Activated naive CD4-positive, alpha-beta T cell (primary cell): ENCODE measurements around the gene ART1.

Experiments
- DNase-seq, 4 experiments: peaks; one replicate each; lab custom pipeline; 2025; lab: John Stamatoyannopoulos, UW

Gene ART1

DNA sequence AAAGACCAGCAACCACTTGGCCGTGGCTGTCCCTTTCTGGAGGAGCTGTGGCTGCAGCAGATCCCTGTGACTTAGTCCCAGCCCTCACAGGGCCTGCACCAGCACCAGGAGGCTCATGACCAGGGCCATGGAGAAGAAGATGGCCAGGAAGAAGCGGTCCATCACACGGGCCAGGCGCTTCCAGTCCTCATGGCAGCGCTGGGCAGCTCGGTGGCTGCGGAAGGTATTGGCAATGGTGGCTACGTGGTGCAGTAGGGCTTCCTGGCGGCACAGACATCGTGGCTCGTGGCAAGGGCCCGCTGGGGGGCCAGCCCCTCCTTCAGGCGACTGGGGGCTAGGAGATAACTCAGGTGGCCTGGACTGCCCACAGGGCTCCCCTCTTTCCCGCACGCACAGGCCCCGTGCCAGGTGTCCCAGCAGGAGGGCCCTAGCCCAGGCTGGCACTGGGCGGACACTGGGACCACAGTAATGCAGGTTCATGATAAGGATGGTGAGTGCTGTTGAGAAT, 21.1 kb downstream of the ART1 start:
- no peak for DNase-seq

DNA sequence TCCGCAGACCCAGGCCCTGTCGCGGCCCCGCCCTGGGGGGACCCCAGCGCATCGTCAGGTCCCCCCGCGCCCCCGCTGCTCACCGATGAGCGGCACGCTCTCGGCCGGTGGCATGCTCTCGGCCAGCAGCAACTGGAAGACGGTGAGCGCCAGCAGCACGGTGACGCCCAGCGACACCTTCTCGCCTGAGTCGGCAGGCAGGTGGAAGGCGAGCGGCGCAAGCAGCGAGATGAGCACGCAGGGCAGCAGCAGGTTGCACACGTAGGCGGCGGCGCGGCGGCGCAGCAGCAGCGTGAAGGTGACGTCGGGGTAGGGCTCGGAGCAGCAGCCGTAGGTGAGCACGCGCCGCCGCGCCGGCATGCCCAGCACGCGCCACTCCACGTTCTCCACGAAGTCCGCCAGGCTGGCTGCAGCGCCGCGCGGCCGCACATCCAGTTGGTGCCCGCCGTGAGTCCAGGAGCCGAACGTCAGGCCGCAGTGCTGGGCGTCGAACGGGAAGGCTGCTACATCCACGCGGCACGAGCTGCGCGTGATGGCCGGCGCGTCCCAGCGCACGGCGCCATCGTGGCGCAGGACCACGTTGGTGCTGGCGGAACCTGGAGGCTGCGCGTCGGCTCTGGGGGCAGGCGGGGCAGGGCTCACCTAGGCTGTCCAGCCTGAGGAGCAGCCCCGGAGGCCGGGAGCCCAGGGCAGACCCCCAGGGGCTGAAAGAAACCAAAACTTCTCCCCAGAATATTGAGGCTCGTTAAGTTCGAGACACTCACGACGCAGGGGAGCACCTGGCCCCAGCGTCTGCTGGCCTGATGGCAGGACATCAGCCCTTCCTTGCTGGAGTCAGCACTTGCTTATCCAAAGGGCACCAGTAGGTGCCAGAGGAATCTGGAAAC, 22.5 kb downstream of the ART1 start:
- DNase-seq: no peak

DNA sequence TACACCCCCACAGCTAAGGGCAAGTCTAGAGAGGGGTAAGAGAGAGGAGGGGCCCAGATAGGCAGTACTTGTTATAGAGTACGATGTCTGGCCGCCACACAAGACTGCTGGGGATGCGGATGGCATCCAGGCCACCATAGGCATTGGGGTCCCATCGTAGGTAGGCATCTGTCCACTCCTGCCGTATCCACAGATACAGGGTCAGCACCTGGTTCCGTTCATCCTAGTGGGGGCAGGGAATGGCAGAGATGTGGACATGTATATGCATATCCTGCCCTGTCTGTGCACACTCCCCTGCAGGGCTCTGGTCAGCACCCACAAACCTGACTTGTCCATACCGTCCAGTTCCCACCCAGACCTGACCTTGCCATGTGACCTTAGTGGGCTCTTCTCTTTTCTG, 24.2 kb downstream of the ART1 start:
- DNase-seq: no peak

DNA sequence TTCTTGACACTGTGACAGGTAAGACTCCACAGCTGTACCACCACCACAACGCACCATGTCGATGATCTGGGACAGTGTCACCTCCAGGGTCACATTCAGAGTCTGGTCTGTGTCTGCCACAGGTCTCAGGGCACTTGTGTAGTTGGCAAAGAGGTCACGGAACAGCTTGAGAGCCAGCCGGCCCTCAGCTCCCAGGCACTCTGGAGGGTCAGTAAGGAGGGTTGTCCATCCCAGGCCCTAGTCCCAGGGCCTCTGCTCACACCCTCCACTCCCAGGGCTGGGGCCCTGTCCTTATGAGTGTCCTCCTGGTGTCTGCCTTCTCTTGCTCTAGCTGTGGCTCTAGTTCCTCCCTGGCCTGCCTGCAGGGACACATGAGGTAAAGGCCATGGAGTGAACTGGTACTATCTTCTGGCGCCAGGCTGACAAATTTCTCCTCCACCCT, 24.8 kb downstream of the ART1 start:
- DNase-seq: no peak

DNA sequence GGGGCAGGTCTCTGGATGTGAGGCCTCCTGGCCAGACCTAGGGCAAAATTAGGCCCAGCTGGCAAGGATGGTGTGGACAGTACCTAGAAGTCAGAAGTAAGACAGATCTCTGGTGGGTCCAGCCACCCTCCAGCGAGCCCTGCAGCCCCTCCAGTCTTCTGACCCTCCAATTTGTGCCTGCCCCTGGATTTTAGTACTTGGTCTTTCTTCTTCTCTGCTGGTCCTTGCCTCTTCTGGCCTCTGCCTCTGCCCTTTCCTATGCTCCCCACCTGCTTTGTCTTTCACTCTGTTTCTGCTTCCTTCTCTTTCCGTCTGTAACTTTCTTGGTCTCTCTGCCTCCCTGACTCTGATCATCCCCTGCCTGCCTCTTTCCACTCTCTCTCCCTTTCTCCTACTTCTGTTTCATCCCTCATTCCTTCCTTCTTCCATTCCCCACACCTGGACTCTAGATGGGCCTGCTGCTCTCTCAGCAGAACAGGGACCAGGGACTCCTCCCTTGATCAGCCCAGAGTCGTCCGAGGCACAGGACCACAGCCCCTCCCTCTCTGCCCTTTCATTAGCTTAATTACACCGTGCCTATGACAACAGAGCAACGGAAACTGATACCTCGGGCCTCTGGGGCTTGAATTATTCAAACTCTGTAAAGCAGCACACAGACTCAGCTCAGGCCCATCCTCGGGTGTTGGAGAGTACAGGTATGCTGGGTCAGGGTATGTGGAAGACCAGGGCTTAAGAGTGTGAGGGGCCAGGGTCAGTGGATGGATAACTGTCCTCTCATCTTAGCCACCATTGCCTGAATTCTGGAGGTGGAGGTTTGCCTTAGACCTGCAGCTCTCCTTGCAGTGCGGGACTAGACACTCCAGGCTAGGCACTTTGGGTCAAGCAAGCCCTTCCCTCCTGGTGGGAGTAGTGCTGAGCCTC, 26.7 kb downstream of the ART1 start, which contains the start of gene CHRNA10:
Gene CHRNA10, minus strand, starts transcription at position 51 of the 921 bp plus-strand sequence. CDS start 72 bp downstream, outside the sequence.
- no peak for DNase-seq

DNA sequence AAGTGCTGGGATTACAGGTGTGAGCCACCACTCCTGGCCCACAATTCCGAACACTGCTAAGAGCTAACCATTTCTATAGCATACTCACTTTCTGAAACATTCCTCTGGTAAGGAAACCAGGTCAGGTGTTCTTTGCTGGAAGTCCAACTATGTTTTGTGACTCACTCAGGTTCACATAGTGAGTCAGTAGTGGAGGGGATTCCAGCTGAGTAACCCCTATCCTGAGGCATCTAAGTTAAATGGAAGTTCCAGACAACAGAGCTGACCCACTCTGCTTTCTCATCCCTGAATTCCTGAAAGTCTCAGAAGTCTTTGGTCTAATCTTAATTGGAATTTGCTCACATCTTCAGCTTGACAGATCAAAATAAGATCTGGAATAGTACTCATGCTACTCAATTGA, 29.3 kb downstream of the ART1 start:
- DNase-seq: no peak

DNA sequence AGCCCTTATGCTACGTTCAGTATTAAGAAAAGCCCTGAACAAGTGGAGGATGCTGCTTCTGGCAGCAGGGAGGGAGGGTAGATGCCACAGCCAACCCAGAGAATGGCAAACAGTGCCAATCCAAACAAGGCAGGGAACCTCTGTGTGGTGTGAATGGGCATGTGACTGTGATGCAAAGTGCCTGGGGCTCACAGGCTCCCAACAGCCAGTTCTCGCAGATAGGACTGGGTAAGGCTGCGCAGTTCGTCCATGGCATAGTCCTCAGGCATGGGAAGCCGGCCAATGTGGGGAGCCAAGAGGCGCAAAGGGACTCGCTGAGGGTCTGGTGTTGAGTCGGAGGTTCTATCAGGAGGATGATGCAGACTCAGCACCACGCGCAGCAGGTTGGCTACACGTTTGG, 31.0 kb downstream of the ART1 start:
- DNase-seq: no peak

DNA sequence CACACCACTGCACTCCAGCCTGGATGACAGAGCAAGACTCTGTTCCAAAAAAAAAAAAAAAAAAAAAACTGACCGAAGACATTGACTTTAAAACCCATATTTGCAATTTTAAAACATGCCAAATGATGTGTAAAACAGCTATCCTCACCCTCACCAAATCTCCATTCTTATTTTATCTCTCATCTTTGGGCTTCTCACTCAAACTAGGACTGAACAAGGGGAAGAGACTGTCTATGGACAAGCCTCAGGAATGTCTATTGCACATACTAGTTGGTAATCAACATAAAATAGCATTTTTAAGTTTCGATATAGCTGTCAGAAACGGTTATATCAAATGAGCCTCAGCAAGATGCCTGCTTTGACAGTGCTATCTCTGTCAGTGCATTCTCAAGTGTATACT, 34.1 kb downstream of the ART1 start:
- DNase-seq: no peak

DNA sequence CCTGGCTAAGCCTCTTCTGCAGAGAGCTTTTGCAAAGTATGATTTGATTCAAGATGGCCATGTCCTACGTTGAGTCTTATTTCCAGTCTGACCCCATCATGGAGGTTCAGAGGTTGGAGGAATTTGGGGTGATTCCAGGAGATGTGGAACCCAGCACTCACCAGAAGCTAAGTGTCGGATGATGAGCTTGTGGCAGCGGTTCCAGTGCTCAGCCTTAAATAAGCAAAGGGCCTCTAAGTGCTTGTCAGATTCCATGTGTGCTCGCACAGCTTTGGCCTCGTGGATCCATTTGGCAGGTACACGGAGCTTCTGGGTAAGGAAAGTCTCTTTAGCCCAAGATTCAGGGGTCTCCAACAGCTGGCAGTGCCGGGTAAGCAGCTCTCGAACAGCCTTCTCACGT, 38.1 kb downstream of the ART1 start:
- no peak for DNase-seq

DNA sequence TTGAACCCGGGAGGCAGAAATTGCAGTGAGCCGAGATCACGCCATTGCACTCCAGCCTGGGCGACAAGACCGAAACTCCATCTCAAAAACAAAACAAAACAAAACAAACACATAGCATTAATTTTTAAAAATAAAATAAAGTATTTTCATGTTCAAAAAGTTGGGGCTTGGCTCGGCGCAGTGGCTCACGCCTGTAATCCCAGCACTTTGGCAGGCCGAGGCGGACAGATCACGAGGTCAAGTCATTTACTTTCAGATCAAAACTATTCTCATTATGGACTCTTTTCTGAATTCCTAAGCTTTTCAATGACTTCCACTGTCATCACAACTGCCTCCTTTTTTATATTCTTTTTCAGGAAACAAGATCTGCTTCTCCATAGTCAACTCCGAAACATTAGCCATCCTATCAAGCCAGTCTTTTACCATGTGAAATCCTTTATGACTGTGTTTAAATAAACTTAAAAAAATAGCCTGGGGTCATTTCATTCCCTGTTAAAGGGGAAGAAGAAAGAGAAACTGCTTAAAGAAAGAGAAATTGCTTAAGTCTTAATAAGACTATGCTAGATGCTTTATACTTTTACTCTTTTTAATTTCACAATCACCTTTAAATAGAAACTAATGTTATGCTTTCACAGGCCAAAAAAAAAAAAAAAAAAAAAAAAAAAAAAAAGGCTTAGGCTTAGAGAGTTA, 39.3 kb downstream of the ART1 start:
- DNase-seq: no peak

DNA sequence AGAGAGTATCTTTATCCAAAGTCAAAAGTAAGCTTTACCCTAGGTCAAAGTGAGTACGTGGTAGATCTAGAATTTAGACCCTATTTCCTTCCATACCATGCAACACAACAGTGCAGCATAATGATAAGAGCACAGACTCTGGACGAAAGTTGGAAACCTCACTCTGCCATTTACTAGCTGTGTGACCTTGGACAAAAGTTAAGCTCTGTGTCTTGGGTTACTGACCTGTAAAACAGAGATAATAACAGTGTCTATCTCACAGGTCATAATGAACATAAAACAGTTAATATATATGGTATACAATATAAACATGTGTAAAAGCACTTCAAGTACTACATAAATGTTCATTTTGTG, 39.9 kb downstream of the ART1 start:
- no peak for DNase-seq

DNA sequence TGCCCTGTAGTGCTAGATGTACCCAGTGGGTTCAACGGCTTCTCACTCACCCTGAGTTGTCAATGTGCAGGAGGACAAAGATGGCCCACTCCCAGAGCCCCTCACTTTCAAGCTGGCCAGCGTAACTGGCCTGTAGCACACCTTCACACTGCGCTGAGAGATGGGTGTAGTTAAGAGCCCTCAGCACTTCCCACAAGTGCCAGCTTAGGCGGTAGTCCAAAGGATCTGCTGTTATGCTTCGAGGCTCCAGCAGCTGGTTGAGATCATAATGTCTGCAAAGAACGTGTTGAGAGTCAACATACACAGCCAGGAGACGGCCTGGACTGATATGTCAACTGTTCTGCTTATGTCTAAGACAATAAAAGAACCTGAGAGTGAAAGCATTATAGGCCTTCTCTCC, 41.0 kb downstream of the ART1 start:
- DNase-seq: no peak

DNA sequence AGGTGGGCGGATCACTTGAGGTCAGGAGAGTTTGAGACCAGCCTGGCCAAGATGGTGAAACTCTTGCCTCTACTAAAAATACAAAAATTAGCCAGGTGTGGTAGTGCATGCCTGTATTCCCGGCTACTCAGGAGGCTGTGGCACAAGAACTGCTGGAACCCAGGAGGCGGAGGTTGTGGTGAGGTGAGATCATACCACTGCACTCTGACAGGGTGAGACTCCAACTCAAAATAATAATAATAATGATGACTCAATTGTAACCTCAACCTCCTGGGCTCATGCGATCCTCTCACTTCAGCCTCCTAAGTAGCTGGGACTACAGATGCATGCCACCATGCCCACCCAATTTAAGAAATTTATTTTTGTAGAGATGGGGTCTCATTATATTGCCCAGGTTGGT, 41.8 kb downstream of the ART1 start:
- DNase-seq: no peak

DNA sequence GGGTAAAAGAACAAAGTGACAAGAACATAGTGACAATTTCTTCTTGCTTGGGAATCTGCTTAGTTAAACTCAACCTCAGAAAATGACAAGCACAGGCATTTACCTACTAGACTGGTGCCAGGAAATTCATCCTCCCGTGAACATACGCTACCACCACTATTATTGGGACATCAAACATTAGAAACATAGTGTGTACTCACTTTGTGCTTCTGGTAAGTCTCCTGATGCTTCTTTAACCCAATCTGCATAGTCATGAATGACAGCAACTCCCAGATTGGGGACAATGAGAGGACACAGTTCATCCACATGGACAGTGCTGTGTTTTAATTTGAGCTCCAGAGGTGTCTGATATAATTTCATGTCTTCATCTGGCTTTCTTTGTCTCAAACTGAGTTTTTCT, 55.5 kb downstream of the ART1 start:
- DNase-seq: no peak

DNA sequence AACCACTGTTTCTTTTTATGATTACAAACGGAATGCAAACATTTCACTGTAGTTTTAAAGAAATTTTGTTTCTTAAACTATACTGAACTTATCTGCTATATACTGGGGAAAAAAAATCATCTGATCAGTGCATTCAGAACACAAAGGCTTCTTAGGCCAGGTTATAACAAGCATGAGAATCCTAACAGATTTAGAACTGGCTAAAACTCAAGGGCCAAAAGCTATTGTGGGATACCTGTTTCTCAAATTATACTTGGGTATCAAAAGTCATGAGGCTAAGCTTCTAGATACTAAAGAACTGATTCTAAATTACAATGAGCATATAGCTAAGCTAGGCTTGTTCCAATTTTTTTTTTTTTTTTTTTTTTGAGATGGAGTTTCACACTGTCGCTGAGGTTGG, 56.0 kb downstream of the ART1 start:
- DNase-seq: no peak

DNA sequence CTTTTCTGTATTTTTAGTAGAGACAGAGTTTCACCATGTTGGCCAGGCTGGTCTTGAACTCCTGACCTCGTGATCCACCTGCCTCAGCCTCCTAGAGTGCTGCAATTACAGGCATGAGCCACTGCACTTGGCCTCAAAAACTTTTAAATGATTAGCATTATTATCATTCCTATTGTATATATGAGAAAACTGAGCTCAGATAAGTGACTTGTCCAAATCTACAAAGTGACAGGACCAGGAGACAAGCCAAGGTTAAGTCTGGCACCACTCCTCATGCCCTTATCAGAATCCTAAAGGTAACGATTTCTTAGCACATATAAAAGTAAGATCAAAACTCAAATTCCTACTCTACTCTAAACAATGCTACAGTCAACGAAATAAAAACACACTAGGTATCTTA, 58.5 kb downstream of the ART1 start:
- no peak for DNase-seq

DNA sequence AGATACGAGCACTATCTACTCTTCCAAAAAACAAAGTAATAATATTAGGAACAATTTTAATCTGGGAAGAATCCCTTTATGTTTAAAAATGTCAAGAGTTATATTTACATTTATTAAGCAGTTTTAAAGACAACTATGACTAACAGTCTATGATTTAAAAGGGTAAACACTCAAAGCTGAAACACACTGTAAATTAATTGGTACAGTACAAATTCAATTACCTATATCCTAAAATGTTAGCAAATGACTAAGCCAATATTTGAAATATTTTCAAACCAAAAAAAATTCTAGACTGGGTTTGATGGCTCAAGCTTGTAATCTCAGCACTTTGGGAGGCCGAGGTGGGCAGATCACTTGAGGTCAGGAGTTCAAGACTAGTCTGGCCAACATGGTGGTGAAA, 62.2 kb downstream of the ART1 start:
- DNase-seq: no peak

DNA sequence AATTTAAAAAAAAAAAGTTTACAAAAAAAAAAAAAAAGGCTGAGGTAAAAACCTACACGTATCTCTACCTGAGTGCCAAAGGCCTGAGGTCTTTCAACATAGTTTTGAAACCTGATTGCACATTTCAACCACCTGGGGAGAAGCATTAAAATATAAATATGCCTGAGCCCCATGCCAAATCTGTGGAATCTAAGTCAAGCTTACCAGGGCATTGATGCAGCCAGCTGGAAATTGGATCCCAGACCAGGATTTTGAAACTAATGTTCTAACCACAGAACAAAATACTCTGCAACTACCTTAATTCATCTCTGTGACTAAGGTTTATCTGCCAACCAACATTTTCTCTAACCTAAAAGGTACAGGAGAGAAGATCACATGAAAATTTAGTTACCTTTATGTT, 65.0 kb downstream of the ART1 start:
- no peak for DNase-seq

DNA sequence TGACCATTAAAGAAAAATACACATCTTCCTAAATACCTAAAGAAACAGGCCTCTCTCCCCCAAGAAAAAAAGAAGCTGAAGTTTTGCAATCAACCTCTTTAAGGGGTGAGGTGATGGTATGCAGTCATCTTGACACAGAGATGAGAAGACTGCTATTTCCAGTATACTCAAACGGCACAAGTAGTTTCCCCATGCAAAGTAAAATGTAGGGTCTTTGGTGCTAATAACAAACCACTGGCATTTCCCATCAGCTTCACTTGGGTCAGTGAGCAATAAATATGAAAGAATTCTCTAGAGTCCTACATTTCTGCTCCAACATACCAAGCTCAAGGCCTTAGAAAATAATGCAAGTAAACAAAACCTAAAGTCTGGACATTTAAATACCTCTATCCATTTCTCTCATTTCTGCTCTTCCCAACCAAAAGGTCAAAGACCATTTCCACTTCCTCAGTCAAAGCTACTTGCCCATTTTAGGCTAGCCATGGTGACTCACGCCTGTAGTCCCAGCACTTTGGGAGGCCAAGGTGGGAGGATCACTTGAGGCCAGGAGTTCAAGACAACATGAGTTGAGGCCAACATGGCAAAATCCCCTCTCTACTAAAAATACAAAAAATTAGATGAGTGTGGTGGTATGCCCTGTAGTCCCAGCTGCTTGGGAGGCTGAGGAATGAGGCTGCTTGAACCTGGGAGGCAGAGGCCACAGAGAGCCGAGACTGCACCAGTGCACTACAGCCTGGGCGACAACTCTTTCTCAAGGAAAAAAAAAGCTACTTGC, 65.7 kb downstream of the ART1 start:
- DNase-seq: no peak

DNA sequence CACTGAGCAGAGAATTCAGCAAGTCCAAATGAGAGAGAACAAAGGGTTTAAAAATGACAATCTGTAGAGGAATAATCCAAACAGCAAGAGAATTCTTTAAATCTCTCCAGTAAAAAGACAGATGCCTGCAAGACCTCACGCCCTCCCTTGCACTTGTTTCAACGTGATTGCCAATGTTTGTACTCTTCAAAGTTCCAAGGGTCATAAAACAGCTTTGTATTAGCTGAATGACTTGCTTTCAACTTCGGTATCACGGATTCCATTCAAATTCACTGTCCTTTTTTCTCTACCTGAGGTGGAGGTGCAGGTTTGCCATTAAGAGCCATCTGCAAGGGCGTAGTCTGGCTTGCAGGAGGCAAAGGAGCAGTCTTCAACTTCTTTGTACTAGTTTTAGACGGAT, 67.3 kb downstream of the ART1 start:
- DNase-seq: no peak
